MCF 10A (cell line): ENCODE data around the gene RBM22. TPM values are rescaled to one million over a fixed set of nuclear protein-coding genes. Genes with fewer than 3 reads are reported as not detected.
"Not testable (repeated sequence)": the region's sequence is repeated elsewhere in the genome, so short reads cannot be mapped to it uniquely, and the experiment has no call there.

Experiments
- Bru-seq: library from RNA; stranded (reverse); fragments of 400-500 nt; gene quantifications from one replicate; lab custom pipeline; 2021; lab: Mats Ljungman, UMichigan
- BruChase-seq, 2 experiments: library from RNA; stranded (reverse); fragments of 400-500 nt; gene quantifications; one replicate each; lab custom pipeline; 2021; lab: Mats Ljungman, UMichigan
- BruUV-seq: library from RNA; stranded (reverse); fragments of 400-500 nt; replicated peaks from 2 replicates; lab custom pipeline; 2021; lab: Mats Ljungman, UMichigan
- CTCF ChIA-PET: fragments of 300-600 bp; sonication (Branson Sonifier 250); formaldehyde crosslinking; extraction: SDS; loops from one replicate; lab custom pipeline; 2021; ENCODE audit warnings: antibody characterized with exemption, inconsistent platforms; lab: Yijun Ruan, JAX
- POLR2A ChIA-PET: fragments of 300-600, 350-650 bp; sonication (Branson Sonifier 250); formaldehyde crosslinking; extraction: SDS; loops from one replicate; lab custom pipeline; 2020; ENCODE audit warnings: antibody characterized with exemption, inconsistent platforms; lab: Yijun Ruan, JAX
- DNase-seq: peaks from one replicate; pipeline ENCODE4 v3.0.0-alpha.2; 2018; ENCODE audit not compliant: unreplicated experiment
- H3K27ac Mint-ChIP-seq: one replicate; pipeline ENCODE4 v1.8.0; 2022; ENCODE audit warnings: mild to moderate bottlenecking, low read depth, mixed read lengths; ENCODE audit not compliant: unreplicated experiment
- H3K27me3 Mint-ChIP-seq: one replicate; pipeline ENCODE4 v1.8.0; 2022; ENCODE audit warnings: mixed read lengths; ENCODE audit not compliant: insufficient read depth, unreplicated experiment
- H3K36me3 Mint-ChIP-seq: one replicate; pipeline ENCODE4 v1.8.0; 2022; ENCODE audit warnings: mild to moderate bottlenecking, moderate library complexity, mixed read lengths; ENCODE audit not compliant: insufficient read depth, unreplicated experiment
- H3K4me1 Mint-ChIP-seq: one replicate; pipeline ENCODE4 v1.8.0; 2022; ENCODE audit warnings: mixed read lengths; ENCODE audit not compliant: insufficient read depth, unreplicated experiment
- H3K4me3 Mint-ChIP-seq: one replicate; pipeline ENCODE4 v1.8.0; 2022; ENCODE audit warnings: mild to moderate bottlenecking, moderate library complexity, mixed read lengths; ENCODE audit not compliant: unreplicated experiment
- H3K9me3 Mint-ChIP-seq: one replicate; pipeline ENCODE4 v1.8.0; 2022; ENCODE audit warnings: mixed read lengths; ENCODE audit not compliant: unreplicated experiment
- CTCF ChIP-seq: fragments of 200-600 bp; IDR thresholded peaks from one replicate; pipeline ENCODE4 v1.8.0; 2022; ENCODE audit warnings: antibody characterized with exemption, mild to moderate bottlenecking; ENCODE audit not compliant: unreplicated experiment
- intact Hi-C: fragments of 100-400 bp; cut with micrococcal nuclease; formaldehyde crosslinking; loops from 2 replicates; pipeline ENCODE4 v1.14.1; 2022
- long read RNA-seq: library from polyadenylated mRNA; stranded (forward); transcript quantifications from one replicate; pipeline ENCODE4 v2.0.0, GENCODE V29; 2022
- total RNA-seq: library from RNA; stranded (reverse); gene quantifications from 2 replicates; pipeline ENCODE4 v1.2.3, GENCODE V29; 2022

RBM22 gene
- total RNA-seq: 66.0 and 66.9 TPM in 2 replicates
- Bru-seq, nascent RNA: percentile 95 among the genes with signal in this experiment
- percentile 96 among the genes with signal in this experiment for BruChase-seq, experiment 1, labeled RNA remaining after a 6-hour chase
- BruChase-seq, experiment 2, labeled RNA remaining after a 2-hour chase: percentile 96 among the genes with signal in this experiment
- long read RNA-seq, transcript RBM22-201 (11 exons, 2,342 nt): major isoform, 149 of 170 reads
- long read RNA-seq, partial matches to known transcripts: 3 of 170 reads
- long read RNA-seq, other reads (novel, unspliced or antisense): 18 of 170 reads

- Mint-ChIP-seq H3K36me3 (peaks cover 46% of the 10 kb centered on the region), H3K27ac (no peak within 1 kb of the TSS), H3K27me3 (no peaks in the 10 kb centered on the region), H3K9me3 (no peaks in the 10 kb centered on the region), H3K4me1 (peaks cover 6% of the 10 kb centered on the region), H3K4me3 (no peak within 1 kb of the TSS)
- no TSS peak for BruUV-seq
- POLR2A ChIA-PET: interaction anchor here (0.5 to 5.1 kb wide), 53 partner anchors 8 to 1873 kb away, joined by 3 to 101 read pairs (median 4); partner anchors contain the start of genes DCTN4, GM2A, MYOZ3 and RPS14
- TF ChIP-seq CTCF: peak; percentile 76
- CTCF ChIA-PET: interaction anchor here (0.5 to 8.6 kb wide), 47 partner anchors 8 to 244 kb away, joined by 3 to 109 read pairs (median 6); partner anchors contain the start of genes DCTN4, IRGM, MYOZ3 and SMIM3
- intact Hi-C loops: loop anchor here (1.0 to 10.0 kb wide), 5 partner anchors 79 to 464 kb away; no protein-coding TSS in a partner anchor
- DNase-seq: peak; percentile 95
These were observed at the start of gene RBM22 for GRCh38 chr5:150700594-150701377. TSS of gene RBM22 (minus strand) at chr5:150701062. CDS start at chr5:150700985, 77 bp downstream.

- Mint-ChIP-seq H3K9me3 (no peaks in the 10 kb centered on the region), H3K27ac (no peak overlapping the region), H3K27me3 (no peaks in the 10 kb centered on the region), H3K36me3 (peaks cover 67% of the 10 kb centered on the region), H3K4me3 (no peak overlapping the region), H3K4me1 (peaks cover 7% of the 10 kb centered on the region)
- intact Hi-C loops: no loop called here
- TF ChIP-seq CTCF: no peak
- no peak for DNase-seq
- no TSS peak for BruUV-seq
- POLR2A ChIA-PET: interaction anchor here (1.7 to 18.2 kb wide), 6 partner anchors 8 to 49 kb away, joined by 5 to 541 read pairs (median 10); partner anchors contain the start of genes DCTN4, RBM22 and SMIM3
- CTCF ChIA-PET: interaction anchor here (0.6 to 18.3 kb wide), 6 partner anchors 9 to 97 kb away, joined by 3 to 348 read pairs (median 8); partner anchors contain the start of genes RBM22 and SMIM3
These were observed 49.6 kb upstream of the RBM22 start for GRCh38 chr5:150750469-150750868.

GRCh38 chr5:150743142-150743488 is 42.3 kb upstream of the RBM22 start:
- BruUV-seq, H3K4me3 Mint-ChIP-seq, H3K9me3 Mint-ChIP-seq, DNase-seq, intact Hi-C loops, H3K27me3 Mint-ChIP-seq, H3K27ac Mint-ChIP-seq: not testable (repeated sequence)
- ChIA-PET CTCF (interaction anchor here (0.8 to 1.2 kb wide), 2 partner anchors 16 to 155 kb away, joined by 3 read pairs; no protein-coding TSS in a partner anchor), POLR2A (interaction anchor here (0.7 to 3.3 kb wide), 3 partner anchors 16 to 1296 kb away, joined by 3 to 21 read pairs (median 4); partner anchors contain the start of gene DCTN4)
- H3K36me3 Mint-ChIP-seq: peaks cover 41% of the 10 kb centered on the region
- peaks cover 27% of the 10 kb centered on the region for H3K4me1 Mint-ChIP-seq

GRCh38 chr5:150742455-150743141 is 41.7 kb upstream of the RBM22 start:
- Mint-ChIP-seq H3K4me1 (peaks cover 32% of the 10 kb centered on the region), H3K36me3 (peaks cover 44% of the 10 kb centered on the region)
- ChIA-PET CTCF (interaction anchor here (0.8 to 1.8 kb wide), 8 partner anchors 36 to 292 kb away, joined by 3 to 9 read pairs (median 6); partner anchors contain the start of genes IRGM, RBM22 and SMIM3), POLR2A (interaction anchor here (0.7 to 3.3 kb wide), 4 partner anchors 16 to 1295 kb away, joined by 3 to 21 read pairs (median 6); partner anchors contain the start of gene DCTN4)
- H3K27ac Mint-ChIP-seq, BruUV-seq, H3K4me3 Mint-ChIP-seq, DNase-seq, H3K9me3 Mint-ChIP-seq, H3K27me3 Mint-ChIP-seq, intact Hi-C loops: not testable (repeated sequence)
